NCI-H146 (cell line): Measurements from ENCODE around the gene GLP1R.

Source experiments
- DNase-seq: peaks from one replicate; lab custom pipeline; 2025; lab: John Stamatoyannopoulos, UW

Gene GLP1R

DNA sequence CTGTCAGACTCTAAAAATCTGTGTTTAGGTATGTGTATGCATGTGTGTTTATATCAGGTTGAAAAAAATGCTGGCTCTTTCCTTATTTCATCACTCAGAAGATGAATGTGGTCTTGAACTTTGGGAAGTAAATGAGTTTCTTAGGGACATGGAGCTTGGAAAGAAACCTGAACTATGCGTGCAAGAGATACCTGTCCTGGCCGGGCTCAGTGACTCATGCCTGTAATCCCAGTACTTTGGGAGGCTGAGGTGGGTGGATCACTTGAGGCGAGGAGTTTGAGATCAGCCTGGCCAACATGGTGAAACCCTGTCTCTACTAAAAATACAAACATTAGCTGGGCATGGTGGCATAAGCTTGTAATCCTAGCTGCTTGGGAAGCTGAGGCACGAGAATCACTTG, 4.4 kb upstream of the GLP1R start:
- DNase-seq, result no peak

DNA sequence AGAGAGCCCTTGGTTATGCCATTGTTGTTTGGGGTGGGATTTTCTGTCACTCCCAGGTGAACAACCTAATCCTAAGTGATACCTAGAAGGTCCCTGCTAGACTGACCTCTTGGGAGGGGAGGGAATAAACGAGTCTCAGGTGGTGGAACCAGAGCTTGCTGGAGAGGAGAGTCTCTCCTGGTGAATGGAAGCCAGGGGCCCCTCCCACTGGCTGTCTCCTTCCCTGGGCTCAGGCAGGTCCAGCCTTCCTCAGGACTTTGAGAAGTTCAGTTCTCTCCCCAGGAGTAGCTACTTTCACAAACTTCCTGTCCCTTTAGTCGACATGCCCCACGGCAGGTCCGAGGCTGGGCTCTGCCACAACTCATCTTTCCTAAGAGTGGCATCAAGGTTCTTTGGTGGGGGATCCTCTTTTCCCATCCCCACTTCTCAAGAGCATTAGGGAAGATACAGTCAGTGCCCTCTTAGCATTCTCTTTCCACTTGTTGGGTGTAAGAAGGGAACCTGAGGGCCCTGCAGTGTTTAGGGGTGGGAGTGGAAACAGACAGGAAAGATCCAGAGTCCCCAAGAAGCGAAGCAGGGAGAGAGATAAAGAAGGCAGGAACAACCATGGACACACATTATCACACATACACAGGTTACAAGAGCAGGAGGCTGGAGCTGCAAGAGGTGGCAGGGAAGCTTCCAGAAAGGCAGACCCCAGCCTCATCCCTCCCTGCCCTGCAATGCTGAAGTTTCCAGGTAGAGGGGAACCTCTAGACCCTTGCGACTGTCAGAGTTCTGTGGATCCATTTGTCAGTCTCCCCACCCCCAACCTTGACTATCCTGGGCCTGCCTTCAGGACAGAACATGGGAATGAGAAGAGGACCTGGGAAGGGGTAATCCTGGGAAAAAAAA, 900 bp upstream of the GLP1R start:
- no peak for DNase-seq

DNA sequence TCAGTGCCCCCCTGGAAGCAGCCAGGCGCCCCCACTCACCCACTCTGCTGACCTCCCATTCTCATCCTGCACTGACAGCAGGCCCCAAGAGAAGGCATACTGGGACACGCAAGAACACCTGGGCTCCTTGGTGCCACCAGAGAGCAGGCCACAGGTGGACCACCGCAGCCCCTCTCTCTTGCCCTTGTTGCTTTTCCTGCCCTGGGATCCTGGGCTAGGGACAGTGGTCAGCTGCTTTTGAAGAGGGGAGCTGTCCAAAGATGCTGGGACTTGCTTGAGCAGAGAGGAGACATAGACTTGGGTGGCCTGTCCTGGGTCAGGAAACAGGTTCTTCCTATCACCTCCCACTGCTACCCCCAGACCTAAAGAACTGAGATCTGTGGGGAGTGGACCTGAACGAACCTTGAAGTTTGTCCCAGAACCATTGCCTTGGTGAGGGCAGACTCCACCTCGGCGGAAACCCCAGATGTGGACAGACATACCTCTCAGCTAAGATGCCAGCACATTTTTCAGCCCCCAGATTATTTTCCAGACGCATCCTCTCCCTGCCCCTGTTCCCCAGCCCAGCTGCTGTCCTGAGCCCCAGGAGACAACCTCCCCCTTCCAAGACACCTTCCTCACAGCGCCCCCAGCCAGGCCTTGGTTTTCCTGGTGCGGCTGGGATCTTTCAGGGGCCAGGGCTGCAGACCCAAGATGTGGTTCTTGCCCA, 1.1 kb downstream of the GLP1R start:
- no peak for DNase-seq

DNA sequence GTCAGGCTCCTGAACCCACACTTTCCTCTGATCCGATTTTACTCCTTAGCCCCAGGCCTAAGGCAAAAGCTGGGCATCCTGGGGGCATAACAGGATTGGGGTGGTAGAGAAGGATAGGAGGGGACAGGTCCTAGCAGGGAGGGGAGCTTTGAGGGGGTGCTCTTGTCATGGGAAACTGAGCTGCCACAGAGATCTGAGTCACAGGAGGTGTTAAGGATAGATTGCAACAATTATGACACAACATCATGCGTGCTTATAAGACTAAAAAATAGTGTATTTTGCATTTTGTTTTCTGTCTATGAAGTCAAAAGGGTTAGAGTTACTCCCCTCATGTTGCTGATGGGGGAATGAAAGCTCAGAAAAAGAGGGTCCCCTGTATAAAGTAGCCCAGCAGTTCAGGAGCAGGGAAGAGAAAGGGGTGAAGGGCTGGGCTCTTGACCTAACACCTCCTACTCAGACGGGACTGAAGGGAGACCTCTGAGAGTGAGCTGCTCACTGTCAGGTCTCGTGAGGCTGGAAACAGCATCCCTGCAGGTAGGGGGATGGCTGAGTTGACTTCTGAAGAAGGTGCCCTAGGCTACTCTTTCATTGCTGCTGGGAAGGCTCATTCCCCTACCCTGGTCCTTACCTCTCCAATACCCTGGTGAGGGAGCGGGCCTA, 2.0 kb downstream of the GLP1R start:
- DNase-seq, result no peak

DNA sequence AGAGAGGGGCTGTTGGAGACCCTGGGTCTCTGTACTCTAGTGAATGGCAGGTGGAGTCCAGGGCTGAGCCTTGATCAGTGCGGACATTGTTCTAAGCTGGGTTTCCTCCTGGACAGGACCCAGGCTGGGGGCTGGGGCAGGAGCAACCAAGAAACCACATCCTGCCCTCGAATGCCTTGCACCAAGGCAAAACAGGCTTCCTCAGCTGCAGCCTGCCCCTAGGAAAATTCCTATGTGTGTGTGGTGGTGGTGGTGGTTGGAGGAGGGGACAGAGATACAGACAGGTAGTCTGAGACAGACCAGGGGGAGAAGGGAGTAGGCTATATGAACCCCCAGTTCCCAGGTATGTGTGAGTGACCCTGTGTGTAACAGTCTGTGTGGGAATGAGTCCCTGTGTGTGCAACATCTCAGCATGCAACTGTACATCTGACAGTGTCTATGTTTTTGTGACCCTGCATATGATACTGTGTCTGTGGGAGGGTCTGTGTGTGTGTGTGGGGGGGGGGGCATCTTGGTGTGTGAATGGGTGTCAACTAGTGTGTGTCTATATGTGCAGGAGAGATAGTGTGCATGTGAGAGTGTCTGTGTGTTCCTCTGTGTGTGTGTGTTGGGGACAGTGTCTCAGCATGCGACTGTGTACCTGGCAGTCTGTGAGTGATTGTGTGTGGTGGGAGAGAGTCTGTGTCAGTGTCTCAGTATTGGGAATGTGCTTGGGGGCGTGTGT, 3.0 kb downstream of the GLP1R start:
- DNase-seq, result no peak

DNA sequence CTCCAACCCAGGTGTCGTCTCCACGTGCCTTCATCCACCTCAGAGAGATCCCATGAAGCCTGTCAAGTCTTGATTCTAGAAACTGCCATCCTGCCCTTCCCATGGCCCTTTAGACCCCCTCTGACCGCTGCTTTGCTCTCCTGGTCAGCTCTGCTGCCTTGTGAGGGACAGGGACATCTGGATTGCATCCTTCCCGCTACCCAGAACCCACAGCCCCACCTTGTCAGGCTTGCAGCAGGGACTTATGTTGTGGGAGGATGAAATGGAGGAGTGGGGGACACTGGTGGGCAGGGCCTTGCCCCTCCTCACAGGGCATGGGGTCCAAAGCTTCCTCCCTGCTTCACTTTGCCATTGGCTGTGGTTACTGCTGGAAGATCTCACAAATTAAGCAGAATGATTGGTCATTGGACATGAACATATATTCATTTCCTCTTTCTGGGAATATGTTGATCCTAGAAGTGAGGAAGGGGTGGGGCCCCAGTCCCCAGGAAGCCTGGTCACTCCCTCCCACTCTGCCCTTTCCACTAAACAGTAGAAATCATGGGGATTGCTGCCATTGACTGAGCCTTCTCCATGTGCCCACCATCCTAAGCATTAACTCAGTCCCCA, 4.5 kb downstream of the GLP1R start:
- DNase-seq, result no peak

DNA sequence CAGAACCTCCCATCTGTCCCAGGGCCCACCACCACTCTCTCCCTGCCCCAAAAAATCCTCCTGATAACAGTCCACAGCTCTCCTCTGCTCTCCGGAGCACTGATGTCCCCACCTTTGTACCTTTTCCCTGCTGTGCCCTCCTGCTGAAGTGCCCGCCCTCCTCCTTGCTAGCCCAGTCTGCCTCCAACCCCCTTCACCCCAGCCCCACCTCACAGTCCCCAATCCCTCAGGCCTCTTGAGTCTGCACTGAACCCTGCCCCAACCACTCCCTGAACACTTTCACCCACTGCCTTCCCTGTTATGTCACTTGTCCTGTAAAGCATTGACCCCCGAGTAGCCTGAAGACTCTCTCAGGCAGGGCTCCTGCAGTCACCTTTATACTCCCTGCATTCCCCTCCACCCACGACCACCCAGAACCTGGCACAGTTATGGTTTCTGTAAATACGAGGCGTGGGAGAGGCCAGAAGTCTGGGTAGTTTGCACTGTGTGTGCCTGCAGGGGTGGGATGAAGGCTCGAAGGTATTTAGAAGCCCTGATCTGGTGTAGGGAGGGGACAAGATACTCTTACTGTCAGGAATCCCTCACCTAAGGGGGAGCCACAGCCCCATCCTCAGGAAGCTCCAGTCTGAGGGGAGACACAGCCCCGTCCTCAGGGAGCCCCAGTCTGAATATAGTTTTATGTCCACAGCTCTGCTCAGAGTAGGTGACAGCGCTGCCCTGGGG, 5.4 kb downstream of the GLP1R start:
- DNase-seq, result no peak

DNA sequence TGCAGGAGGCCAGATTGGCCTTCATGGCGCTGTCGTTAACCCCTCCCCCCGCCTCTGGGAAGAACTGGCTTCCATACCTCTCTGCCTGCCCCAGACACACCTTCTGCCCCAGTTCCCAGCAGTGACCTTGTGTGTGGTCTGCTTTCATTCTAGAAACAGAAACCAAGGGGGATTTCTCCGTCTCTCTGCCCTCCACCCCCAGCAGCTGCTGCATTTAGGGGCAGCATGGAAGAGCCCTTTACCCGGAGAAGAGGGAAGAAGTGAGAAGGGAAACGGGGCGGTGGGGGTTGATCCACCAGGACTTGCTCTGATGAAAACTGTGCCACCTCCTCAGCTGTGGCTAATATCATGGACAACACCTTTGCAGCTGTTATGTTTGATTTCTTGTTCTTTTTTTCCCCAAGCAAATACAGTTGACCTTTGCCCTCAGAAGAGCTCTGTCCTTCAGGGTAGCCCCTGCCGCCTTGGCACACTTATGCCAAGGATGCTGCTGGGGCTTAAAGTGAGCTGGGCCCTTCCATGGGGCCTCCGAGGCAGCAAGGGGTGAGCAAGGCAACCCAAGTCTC, 6.1 kb downstream of the GLP1R start:
- no peak for DNase-seq

DNA sequence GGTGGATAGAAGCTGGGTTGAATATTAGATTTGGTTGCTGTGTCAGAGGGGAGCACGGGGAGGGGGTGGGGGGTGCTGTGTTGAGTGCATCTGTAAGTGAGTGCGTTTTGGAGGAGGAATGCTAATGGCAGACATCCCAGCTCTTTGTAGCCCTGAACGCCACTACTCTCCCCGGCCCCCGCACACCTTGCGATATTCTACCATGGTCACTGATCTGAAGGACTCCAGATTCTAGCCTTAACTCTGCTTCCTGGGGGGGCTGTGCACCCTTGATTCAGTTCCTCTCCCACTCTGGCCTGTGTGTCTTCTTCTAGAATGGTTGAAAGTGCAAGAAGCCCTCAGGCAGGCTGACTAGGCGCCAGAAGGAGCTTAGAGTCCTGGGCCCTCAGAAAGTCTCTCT, 7.1 kb downstream of the GLP1R start:
- DNase-seq, result no peak

DNA sequence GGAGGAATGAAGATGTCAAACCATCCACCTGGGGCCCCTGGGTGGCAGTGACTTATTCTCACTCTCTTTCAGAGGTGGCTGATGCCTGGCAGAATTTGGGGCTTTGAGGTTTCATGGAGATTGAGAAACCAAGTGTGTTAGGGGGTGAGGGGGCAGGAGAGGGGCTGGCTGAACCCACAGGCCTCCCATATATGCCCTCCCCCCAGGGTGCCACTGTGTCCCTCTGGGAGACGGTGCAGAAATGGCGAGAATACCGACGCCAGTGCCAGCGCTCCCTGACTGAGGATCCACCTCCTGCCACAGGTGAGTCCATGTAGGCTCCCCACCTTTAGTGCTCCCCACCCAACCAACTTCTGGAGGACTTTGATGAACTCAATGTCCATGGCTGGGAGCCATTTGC, 7.6 kb downstream of the GLP1R start:
- no peak for DNase-seq

DNA sequence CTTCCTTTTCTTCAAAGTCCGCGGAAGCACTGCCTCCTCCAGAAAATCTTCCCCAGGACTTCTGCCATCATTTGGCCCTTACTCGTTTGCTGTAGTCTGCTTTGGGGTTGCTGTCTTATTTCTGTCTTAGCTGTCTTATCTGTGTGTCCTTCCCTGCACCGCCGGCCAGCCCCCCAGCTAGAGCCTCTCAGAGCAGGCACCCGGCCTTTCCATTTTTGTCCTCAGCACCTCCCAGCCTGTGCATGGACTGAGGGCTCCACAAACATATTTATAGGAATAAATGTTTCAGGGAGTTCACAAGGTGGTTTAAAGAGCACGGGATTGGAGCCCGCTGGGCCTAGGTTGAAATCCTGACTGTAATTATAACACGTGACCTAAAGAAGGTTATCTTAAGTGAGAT, 8.1 kb downstream of the GLP1R start:
- no peak for DNase-seq

DNA sequence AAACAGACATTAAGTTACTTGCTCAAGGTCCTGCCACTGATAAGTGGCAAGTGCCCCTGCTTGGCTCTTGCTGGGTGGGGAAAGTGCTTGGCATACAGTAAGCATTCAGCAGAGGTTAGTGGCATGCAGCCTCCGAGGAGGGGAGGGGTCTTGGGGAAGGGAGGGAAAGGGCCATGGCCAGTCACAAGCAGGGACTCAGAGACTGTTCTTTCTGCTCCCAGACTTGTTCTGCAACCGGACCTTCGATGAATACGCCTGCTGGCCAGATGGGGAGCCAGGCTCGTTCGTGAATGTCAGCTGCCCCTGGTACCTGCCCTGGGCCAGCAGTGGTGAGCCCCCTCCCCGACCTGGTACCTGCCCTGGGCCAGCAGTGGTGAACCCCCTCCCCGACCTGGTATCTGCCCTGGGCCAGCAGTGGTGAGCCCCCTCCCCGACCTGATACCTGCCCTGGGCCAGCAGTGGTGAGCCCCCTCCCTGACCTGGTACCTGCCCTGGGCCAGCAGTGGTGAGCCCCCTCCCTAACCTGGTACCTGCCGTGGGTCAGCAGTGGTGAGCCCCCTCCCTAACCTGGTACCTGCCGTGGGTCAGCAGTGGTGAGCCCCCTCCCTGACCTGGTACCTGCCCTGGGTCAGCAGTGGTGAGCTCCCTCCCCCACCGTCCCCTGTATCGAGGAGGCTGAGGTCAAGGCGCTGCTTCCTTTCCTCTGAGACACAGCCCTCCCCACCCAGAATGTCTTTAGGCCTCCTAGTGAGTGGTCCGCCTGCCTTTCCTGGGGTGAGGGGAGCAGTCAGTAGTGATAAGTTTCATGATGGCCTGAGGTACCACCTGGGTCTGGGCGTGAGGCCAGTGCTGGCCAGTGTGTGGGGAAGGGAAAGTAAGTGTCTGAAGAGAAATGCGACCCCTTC, 8.9 kb downstream of the GLP1R start:
- DNase-seq, result no peak

DNA sequence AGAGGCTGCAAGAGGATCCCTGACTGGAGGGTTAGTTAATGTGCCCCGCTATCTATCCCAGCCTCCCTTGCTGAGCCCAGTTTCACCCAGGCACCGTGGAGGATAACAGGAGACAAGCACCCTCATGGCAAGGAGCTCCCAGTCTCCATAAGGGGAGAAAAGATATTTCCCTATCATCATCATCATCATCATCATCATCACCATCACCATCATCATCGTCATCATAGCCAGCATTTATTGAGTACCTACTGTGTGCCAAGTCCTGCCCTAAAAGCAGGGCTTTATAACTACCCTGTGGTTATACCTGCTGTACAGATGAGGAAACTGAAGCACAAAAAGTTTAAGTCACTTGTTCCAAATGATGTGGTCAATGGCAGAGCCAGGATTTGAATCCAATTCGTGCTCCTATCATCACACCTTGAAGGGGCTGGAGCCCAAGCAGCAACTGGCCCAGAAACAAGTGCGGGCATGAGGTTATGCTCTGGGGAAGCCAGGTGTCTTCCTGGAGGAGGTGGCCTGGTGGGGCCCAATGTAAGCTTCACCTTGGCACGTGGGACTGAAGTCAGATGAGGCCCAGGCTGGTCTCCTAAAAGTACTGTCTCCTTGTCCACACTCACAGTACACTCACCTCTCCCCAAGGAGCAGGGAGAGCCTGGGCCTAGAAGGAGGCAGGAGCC, 10.0 kb downstream of the GLP1R start:
- no peak for DNase-seq

DNA sequence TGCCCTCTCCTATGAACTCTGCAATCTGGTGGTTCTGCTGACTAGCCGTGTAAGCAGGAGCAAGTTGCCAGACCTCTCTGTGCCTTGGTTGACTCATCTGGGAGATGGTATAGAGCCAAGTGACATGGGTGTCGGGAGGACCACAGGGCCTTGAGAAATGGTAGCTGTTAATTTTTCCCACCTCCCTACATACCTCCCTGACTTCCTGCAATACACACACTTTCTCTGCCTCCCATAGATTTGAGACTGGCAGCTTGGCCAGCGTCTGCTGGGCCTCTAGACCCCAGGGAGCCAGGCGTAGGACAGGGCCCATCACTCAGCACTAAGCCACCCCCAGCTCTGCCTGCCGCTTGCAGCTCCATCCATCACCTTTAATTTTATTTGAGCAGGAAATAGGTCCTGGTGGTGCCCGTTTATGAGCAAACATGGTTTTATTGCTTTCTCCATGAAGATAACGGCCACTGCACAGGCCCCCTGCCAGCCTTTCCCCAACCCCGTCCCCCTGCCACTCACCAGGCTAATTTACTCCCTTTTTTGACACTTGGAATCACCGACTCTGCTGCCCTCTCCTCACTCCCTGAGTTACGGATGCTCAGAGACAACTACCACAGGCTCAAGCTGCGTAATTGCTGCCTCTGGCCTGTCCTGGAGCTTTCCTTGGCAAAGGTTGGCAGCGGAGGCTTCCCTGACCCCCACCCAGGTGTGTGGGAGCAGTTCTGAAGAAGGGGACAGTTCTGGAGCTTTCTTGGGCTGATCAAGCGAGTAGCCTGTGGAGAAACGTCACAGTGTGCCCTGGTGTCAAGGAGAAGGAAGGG, 11.1 kb downstream of the GLP1R start:
- DNase-seq, result peak; percentile 93

DNA sequence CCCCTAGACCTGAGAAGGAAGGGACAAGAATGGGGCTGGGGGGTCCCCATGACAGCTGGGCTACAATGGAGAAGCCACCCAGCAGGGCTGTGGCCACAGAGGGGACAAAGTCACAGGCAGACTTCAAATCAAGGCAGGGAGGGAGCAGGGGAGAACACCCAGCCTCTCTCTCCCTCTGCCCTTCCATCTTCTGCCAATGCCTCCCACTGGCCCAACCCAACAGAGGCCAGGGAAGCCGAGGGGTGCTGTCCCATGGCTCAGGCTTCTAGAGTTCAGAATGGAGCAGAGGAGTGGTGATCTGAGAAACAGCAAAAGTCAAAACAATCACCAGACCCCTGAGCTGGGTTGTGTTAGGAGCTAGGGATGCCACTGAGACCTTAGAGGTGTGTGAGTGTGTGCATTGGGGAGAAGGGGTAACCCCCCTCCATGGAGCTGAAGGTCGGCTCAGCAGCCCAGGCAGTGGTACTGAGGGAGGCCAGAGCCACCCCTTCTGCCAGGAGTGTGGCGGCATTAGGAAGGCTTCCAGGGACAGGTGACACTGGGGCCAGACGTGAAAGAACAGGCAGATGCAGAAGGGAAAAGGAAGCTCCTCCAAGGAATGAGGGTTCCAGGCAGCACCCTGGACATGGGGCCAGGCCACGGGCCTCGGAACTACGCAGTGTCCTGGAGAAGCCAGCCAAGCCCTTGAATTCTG, 12.0 kb downstream of the GLP1R start:
- DNase-seq, result no peak

DNA sequence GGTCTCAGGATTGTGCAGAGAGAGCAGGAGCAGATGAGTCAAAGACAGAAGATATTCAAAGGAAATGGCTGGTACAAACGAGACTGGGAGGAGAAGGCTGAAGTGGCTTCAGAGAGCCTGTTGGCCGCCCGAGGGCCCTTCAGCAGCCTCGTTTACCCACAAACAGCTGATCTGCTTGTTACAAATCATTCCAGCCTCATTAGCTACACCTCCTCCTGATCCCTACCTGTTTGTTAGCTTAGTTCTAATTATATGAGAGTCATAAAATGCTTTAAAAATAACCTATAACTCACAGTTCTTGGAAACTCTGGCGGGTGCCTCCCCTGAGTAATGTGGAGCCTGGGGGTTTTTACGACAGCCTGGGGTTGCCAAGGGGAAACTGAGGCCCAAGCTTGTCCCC, 12.6 kb downstream of the GLP1R start:
- no peak for DNase-seq

DNA sequence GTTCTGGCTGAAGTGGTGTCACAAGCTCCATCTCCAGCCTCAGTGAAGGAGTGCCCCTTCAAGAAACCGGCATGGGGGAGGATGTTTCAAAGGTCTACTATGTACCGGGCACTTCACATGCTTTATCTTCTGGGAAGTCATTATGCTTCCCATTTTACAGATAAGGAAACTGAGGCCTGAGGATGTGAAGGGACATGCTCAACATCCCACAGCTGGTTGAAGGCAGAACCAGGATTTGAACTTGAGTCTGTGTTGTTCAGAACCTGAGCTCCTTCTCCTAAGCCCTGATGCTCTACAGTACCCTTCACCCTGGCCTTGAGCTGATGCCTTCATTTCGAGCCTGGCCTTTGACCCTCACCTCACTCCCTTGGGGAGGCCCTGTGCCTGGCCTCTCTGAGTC, 13.0 kb downstream of the GLP1R start:
- DNase-seq, result no peak
